Activated effector memory CD4-positive, alpha-beta T cell treated with anti-CD3 and anti-CD28 coated beads, Interleukin-2, amount 50 U/mL, for 16 hours (primary cell): ENCODE measurements around the gene N4BP2.
"Not testable (repeated sequence)": the region's sequence is repeated elsewhere in the genome, so short reads cannot be mapped to it uniquely, and the experiment has no call there.

ENCODE experiments used
- DNase-seq: peaks from one replicate; pipeline ENCODE4 v3.0.0-alpha.2; 2020

Gene N4BP2

GRCh38 chr4:40056716-40057585 lies at the start of gene N4BP2:
TSS of gene N4BP2 (plus strand) at chr4:40056850. CDS start at chr4:40097341, 40,491 bp downstream.
- DNase-seq: peak; percentile 90

DNA sequence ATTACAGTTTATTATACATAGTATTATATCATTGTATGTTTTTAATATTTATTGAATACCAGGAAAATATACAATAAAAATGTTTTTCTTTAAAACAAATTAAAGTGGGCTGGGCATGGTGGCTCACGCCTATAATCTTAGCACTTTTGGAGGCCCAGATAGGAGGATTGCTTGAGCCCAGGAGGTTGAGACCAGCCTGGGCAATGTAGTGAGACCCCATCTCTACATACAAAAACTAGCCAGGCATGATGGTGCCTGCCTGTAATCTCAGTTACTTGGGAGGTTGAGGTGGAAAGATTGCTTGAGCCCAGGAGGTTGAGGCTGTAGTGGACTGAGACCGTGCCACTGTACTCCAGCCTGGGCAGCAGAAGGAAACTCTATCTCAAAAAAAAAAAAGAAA lies 40.6 kb upstream of the N4BP2 start:
- no peak for DNase-seq

DNA sequence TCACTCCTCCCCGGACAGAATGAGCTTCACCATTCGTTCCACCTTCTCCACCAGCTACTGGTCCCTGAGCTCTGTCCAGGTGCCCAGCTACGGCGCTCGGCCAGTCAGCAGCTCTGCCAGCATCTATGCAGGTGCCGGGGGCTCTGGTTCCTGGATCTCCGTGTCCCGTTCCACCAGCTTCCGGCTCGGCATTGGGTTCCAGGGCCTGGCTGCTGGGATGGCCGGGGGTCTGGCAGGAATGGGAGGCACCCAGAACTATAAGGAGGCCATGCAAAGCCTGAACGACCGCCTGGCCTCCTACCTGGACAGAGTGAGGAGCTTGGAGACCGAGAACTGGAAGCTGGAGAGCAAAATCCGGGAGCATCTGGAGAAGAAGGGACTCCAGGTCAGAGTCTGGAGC lies 36.4 kb upstream of the N4BP2 start:
- DNase-seq: no peak

DNA sequence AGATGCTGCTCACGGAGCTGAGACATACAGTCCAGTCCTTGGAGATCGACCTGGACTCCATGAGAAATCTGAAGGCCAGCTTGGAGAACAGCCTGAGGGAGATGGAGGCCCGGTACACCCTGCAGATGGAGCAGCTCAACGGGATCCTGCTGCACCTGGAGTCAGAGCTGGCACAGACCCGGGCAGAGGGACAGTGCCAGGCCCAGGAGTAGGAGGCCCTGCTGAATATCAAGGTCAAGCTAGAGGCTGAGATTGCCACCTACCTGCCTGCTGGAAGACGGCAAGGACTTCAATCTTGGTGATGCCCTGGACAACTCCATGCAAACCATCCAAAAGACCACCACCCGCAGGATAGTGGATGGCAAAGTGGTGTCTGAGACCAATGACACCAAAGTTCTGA lies 35.5 kb upstream of the N4BP2 start:
- DNase-seq: not testable (repeated sequence)

DNA sequence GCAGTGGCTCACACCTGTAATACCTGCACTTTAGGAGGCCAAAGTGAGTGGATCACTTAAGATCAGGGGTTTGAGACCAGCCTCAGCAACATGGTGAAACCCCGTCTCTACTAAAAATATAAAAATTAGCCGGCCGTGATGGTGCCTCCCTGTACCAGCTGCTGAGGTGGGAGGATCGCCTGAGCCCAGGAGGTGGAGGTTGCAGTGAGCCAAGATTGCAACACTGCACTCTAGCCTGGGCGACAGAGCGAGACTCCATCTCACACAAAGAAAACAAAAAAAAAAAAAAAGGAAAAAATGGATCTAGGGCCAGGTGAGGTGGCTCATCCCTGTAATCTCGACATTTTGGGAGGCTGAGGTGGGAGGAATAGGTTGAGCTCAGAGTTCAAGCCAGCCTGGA lies 32.6 kb upstream of the N4BP2 start:
- not testable (repeated sequence) for DNase-seq

DNA sequence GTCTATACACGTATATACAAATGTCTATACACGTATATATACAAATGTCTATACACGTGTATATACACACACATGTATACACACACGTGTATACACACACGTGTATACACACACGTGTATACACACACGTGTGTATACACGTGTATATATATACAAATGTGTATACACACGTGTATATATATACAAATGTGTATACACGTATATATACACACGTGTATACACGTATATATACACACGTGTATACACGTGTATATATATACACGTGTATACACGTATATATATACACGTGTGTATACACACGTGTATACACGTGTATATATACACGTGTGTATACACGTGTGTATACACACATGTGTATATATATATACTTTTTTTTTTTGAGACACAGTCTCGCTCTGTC lies 23.9 kb upstream of the N4BP2 start:
- DNase-seq: no peak

DNA sequence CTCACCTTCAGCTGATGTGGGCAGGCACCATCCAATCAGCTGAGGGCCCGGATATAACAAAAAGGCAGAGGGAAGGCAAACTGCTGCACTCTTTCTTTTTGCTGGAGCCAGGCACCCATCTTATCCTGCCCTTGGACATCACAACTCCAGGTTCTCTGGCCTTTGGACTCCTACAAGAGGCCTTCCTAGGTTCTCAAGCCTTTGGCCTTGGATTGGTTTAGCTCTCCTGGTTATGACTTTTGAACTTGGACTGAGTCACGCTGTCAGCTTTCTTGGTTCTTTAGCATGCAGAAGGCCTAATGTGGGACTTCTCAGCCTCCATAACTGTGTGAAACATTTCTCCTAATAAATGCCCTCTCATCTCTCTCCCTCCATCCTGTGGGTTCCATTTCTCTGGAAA lies 23.0 kb upstream of the N4BP2 start:
- DNase-seq: no peak

DNA sequence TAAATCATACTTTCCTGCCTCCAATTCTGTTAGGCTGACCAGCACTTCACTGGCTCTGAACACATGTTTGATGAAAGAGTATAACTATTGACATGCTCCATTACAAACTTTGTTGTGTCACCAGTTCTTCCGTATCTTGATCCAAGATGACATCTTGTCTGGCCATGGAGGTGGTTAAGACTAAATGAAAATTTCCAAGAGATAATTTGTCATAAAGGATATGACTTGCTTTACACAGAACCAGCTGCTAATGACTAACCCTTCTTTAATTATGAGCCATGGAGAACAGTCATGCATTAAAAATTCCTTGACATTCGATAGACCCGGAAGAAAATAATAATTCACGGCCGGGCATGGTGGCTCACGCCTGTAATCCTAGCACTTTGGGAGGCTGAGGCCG lies 17.7 kb upstream of the N4BP2 start:
- no peak for DNase-seq

GRCh38 chr4:40040908-40041307 lies 15.7 kb upstream of the N4BP2 start:
- no peak for DNase-seq

- DNase-seq: no peak
Observed at GRCh38 chr4:40043786-40044185, 12.9 kb upstream of the N4BP2 start.

DNA sequence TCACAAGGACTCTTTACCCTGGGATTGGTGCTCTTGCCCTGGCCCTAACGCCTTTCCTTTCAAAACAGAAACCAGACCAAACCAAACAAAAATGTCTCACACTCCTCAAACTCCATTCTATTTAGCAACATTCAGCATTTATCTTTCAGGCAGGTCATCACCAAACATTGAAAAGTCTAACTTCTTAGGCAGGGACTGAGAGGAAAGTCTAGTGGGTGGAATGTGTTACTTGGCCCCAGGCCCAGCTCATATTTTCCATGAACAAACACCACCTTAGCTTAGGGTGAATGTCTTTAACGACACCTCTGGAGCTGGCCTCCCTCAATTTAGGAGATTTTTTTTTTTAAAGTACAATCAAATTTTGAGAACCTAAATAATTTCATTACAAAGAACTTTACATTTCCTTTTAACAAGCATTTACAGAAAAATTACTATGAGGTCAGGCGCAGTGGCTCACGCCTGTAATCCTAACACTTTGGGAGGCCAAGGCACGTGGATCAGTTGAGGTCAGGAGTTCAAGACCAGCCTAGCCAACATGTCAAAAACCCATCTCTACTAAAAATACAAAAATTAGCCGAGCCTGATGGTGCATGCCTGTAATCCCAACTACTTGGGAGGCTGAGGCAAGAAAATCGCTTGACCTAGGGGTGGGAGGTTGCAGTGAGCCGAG lies 10.2 kb upstream of the N4BP2 start:
- no peak for DNase-seq

DNA sequence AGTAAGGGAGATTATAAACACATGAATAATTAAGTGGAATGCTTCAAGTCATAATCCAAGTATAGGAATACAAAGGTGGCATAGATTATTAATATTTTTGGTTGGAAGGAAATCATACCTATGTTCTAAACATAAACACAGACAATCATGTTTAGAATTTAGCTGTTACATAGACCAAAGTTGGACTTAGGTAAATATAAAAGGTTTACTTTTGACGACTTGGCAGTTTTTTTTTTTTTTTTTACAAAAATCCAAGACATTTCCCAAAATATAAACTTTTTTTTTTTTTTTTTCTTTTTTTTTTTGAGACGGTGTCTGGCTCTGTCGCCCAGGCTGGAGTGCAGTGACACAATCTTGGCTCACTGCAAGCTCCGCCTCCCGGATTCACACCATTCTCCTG lies 3.5 kb upstream of the N4BP2 start:
- DNase-seq: no peak

- DNase-seq: peak; percentile 71
Observed at GRCh38 chr4:40055511-40055862, 1.2 kb upstream of the N4BP2 start.

- peak; percentile 81 for DNase-seq
Observed at GRCh38 chr4:40055863-40056715, 561 bp upstream of the N4BP2 start.

DNA sequence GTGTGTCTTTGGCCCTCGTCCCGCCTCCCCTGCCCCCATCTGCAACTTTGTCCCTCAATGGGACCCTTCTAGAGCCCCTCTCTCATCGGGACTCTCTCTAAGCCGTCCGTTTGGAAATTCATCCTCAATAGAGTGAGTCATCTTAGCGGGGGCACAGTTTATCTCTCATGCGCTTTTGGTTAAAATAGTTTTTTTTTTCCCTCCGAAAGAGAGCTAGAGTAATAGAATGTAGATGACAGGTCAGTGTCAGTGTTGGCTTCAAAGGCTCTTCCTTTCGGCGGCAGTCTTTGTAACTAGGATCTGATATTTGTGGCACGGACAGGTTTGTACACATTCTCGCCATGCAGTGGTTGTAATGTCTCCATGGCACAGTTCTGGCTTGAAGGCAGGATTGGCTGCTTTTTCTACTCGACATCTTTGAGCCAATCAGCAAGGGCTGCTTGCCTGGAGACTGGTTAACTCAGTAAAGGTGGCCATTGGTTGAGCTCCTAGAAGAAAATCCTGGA lies 989 bp downstream of the N4BP2 start:
- peak; percentile 86 for DNase-seq

DNA sequence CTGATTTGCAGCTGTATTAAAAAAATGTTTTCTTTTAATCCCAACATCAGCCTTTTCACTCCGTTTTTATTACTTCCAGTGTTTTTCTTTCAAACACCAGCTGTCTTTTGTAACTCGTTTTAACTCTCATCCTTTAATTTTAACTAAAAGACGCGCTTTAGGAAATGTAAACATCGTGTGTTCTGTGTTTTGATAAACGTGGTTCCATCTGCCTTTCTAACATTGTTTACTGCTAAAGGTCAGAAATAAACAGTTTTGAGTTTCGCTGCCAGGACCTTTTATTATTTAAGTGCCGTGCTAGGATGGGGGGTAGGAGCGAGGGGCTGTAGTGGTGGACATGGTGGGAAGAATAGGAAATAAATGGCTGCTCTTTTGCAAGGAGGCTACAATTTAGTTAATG lies 1.5 kb downstream of the N4BP2 start:
- peak; percentile 9 for DNase-seq

DNA sequence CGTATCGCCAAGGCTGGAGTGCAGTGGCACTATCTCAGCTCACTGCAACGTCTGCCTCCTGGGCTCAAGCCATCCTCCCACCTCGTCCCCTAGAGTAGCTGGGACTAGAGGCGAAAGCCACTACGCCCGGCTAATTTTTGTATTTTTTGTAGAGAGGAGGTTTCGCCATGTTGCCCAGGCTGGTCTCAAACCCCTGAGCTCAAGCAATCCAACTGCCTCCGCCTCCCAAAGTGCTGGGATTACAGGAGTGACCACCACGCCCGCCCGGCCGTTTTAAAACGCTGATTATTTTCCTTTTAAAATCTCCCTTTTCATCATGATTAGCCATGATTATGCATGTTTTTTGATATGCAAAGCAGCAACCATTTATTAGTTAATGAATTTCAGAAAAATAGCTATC lies 2.2 kb downstream of the N4BP2 start:
- peak; percentile 43 for DNase-seq

- DNase-seq: peak; percentile 52
Observed at GRCh38 chr4:40059362-40059761, 2.7 kb downstream of the N4BP2 start.

GRCh38 chr4:40065010-40065409 lies 8.4 kb downstream of the N4BP2 start:
- no peak for DNase-seq

- no peak for DNase-seq
Observed at GRCh38 chr4:40066651-40067050, 10.0 kb downstream of the N4BP2 start.

GRCh38 chr4:40070387-40070786 lies 13.7 kb downstream of the N4BP2 start:
- DNase-seq: peak; percentile 27

- no peak for DNase-seq
Observed at GRCh38 chr4:40086421-40086820, 29.8 kb downstream of the N4BP2 start.

- DNase-seq: no peak
Observed at GRCh38 chr4:40087799-40088366, 31.2 kb downstream of the N4BP2 start.
